Central memory CD4-positive, alpha-beta T cell (primary cell): ENCODE measurements around the gene PNLIPRP1.

Experiments used
- DNase-seq: peaks from one replicate; pipeline ENCODE4 v3.0.0; 2022
- total RNA-seq, 3 experiments: gene quantifications; one replicate each; lab custom pipeline; 2026; lab: John Stamatoyannopoulos, UW

Gene PNLIPRP1
- 0 reads per million in 3 experiments for total RNA-seq

GRCh38 chr10:116590590-116591444 is at the start of gene PNLIPRP1:
PNLIPRP1 (plus strand) TSS chr10:116590959; CDS start chr10:116591130, 171 bp downstream.
- no peak for DNase-seq

DNA sequence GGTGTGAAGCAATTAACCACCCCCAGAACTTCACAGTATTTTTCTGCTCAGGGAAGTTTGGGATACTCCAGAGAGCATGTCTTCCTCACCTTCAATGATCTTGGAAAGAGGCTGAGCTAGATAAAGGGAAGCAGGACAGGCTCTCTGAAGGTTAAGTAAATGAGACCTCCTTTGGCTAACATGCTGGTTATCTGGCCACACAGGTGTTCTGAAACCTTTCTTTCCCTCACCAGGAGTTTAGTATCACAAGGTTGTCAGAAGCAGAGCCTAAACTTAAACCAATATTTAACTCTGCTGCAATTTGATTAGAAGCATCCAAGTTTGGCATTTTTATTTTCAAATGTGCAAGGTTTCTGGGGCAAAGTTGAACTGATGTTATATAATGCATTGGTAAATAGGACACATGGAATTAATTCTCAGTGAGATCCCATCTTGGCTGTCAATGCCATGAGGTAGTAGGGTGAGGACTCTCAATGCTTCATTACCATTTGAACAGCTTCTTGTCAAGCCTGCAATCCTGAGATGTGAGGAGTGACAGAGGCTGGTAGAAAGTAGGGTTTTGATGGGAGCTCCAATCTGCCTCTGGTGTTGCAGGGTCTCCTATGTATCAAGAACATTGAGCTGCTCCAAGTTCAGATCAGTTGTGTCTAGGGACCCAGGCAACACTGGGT is 48.6 kb upstream of the PNLIPRP1 start:
- no peak for DNase-seq

- DNase-seq: no peak
These were observed 45.6 kb upstream of the PNLIPRP1 start for GRCh38 chr10:116545122-116545521.

- no peak for DNase-seq
These were observed 45.0 kb upstream of the PNLIPRP1 start, which contains the start of gene PNLIP for GRCh38 chr10:116545756-116546155. PNLIP (plus strand) TSS chr10:116545931; CDS start chr10:116546093, 162 bp downstream.

- no peak for DNase-seq
These were observed 42.5 kb upstream of the PNLIPRP1 start for GRCh38 chr10:116548301-116548700.

DNA sequence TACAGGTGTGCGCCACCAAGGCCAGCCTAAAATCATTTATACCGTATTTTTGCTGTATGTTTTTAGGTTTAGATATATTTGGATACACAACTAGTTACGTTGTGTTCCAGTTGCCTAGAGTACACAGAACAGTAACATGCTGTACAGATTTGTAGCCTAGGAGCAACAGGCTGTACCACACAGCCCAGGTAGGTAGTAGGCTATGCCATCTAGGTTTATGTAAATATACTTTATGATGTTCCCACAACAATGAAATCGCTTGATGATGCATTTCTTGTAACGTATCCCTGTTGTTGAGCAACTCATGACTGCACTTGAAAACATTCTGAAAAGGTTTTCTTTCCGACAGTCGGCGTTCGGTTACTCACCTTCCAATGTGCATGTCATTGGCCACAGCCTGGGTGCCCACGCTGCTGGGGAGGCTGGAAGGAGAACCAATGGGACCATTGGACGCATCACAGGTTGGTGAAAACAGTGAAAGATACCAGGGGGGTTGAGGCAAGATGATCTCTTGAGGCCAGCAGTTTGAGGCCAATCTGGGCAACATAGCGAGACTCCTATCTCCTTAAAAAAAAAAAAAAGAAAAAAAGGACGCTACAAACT is 37.3 kb upstream of the PNLIPRP1 start:
- no peak for DNase-seq

GRCh38 chr10:116554628-116555027 is 36.1 kb upstream of the PNLIPRP1 start:
- no peak for DNase-seq

DNA sequence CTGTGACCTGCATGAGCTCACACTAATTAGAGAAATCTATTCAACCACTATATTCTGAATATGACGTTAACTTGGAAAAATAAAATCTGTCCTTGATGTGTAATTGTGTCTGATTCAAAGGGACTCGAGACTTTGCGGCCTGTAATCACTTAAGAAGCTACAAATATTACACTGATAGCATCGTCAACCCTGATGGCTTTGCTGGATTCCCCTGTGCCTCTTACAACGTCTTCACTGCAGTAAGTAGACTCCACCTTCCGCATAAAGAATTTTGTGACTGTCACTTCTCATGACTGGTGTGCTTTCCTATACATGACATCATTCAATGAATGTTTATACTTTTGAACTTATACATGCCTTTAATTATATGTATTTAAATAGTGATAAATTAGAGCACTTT is 34.9 kb upstream of the PNLIPRP1 start:
- no peak for DNase-seq

- no peak for DNase-seq
These were observed 33.4 kb upstream of the PNLIPRP1 start for GRCh38 chr10:116557305-116557880.

DNA sequence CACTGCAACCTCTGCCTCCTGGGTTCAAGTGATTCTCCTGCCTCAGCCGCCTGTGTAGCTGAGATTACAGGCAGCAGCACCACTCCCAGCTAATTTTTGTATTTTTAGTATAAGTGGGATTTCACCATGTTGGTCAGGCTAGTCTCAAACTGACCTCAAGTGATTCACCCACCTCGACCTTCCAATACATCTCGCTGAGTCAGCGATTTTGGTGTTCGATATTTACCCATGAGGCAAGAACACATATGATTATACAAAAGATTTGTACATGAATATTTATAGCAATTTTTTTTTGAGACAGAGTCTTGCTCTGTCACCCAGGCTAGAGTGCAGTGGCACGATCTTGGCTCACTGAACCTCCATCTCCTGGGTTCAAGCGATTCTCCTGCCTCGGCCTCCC is 25.2 kb upstream of the PNLIPRP1 start:
- DNase-seq: no peak

DNA sequence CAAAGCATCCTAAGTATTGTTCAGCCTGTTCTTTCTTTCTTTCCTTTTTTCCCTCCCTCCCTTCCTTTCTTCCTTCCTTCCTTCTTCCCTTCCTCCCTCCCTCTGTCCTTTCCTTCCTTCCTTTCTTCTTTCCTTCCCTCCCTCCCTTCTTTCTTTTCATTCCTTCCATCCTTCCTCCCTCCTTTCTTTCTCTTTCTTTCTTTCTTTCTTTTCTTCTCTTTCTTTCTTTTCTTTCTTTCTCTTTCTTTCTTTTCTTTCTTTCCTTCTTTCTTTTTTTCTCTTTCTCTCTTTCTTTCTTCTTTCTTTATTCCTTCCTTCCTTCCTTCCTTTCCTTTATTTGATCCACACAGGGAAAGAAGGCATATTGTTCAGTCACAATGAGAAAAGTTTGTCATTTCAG is 23.8 kb upstream of the PNLIPRP1 start:
- no peak for DNase-seq

DNA sequence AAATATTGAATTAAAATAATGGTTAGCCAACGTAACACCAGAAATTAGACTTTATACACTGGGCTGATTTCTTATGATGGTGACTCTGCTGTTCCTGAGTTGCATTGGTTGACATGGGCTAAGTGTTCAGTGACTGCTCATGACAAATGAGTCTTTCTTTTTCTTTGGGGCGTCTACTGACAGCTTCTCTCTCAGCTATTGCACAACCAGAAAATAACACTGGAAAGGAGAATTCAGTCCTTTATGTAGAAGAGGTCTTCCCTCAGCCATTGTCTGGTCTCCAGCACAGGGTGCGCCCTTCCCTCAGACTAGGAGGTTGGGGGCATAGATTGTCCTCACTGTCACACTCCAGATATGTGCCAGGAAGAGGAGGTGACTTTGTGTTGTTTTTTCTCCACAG is 23.4 kb upstream of the PNLIPRP1 start:
- no peak for DNase-seq

GRCh38 chr10:116574797-116575196 is 16.0 kb upstream of the PNLIPRP1 start:
- no peak for DNase-seq

- DNase-seq: no peak
These were observed 2.7 kb upstream of the PNLIPRP1 start for GRCh38 chr10:116587878-116588591.

- DNase-seq: no peak
These were observed 1.8 kb upstream of the PNLIPRP1 start for GRCh38 chr10:116588995-116589394.

GRCh38 chr10:116589926-116590325 is 833 bp upstream of the PNLIPRP1 start:
- DNase-seq: no peak

- DNase-seq: no peak
These were observed 2.5 kb downstream of the PNLIPRP1 start for GRCh38 chr10:116593139-116593740.

DNA sequence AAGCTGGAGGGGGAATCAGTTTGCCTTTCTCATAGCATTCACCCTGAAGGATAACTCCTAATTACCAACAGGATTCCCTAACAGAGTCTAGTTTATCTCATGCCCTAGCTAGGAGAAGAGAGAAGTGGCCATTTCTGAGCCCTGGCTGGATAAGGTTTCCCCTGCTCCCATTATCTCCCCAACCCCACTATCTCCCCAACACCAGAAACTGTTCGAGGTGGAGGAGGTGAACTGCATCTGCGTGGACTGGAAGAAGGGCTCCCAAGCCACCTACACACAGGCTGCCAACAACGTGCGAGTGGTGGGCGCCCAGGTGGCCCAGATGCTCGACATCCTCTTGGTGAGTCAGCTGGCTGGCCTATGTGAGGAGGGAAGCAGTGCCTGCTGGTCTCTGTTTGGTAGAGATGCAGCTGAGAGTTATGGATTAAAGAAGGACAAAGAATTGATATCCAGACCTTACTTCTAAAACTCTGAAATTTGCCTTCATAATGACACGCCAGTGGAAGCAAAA is 3.8 kb downstream of the PNLIPRP1 start:
- DNase-seq: no peak

GRCh38 chr10:116596062-116596461 is 5.3 kb downstream of the PNLIPRP1 start:
- DNase-seq: no peak

DNA sequence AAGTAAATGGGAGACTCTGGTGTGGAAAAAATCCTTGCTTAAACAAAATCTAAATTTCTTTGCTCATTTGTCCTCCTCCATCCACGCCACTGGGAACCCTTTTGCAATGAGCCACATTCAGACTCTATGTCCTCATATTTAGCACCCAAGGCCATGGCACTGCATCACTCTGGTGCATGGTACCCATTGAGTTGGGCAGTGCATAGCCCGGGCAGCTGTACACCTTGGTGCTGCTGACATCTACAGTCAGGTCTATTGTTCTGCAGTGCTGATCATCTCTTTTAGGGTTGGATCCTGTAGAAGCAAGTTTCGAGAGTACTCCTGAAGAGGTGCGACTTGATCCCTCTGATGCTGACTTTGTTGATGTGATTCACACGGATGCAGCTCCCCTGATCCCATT is 6.8 kb downstream of the PNLIPRP1 start:
- DNase-seq: no peak

DNA sequence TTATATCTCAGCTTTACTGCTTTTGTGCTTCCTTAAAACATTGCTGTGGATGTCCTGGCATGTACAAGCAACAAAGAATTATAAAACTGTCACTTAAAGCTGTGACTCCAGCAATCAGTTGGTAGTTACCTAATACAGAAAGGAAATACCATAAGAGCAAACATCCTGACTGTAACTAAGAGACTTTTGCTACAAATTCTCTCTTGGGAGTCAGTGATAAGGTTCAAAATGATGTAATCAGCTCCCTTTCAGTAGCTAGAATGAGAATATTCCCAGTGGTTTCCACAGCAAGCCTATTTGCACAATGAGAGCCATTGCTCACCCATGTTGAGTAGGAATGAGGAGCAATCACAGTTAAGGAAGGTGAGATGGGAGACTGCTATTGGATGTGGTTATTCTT is 7.6 kb downstream of the PNLIPRP1 start:
- DNase-seq: no peak

DNA sequence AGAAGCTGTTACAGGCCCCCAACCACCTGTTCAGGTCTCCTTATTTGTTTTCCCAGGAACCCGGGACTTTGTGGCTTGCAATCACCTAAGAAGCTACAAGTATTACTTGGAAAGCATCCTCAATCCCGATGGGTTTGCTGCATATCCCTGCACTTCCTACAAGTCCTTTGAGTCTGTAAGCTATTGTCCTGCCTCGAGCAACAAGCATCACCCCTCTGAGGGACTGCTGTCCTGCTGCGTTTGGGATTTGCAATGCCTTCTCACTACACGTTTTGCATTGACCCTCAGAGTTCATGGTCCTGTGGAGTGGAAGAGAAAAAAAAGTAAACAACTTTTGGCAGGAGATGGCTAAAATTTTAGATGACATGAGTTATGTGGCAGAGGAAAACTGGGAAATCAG is 9.2 kb downstream of the PNLIPRP1 start:
- DNase-seq: no peak
